Stimulated activated CD8-positive, alpha-beta memory T cell treated with anti-CD3 and anti-CD28 coated beads, Interleukin-4, amount 100 ng/mL, for 4 hours (primary cell): ENCODE measurements around the gene RBM26.

Experiments used
- DNase-seq, 2 donors: peaks; one replicate each; pipeline ENCODE4 v3.0.0-alpha.2; 2020; ENCODE audit warnings: low read depth in 2 of 2, low spot score in 1 of 2

Gene RBM26

GRCh38 chr13:79340490-79340889 lies 65.6 kb downstream of the RBM26 start:
- no peak for DNase-seq

DNA sequence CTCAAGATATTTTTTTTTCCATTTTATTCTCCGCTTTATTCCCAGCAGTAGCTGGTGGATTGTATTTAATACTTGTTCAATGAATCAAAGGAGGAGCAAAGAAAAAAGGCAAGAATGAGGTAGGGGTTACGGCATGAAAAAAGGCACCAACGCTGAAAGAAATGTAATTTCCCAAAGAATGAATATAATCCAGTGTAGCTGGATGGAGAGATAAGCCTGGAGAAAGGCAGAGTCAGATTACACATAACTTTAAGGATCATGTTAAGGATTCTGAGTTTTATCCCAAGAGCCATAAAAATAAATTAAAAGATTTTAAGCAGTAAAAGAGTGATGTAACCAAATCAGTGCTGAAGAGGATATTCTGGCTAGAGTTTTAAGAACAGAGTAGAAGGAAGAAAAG lies 67.7 kb downstream of the RBM26 start:
- no peak for DNase-seq

DNA sequence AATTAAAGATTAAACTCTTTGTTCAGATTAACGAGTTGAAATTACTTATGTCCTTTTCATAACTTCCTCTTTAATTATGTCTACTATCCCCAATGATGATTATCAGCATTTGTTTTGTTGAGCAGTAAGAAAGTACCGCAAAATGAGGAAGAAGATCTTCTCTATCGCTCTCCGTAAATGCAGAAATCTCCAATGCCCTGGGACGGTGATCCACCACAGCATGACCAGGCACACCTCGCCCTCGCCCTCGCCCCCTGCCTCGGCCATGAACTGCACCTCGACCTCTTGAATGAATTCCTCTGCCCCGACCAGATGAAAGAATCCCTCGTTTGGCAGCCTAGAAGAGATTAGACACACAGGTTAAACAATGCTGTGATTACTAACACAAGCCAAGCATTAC lies 69.1 kb downstream of the RBM26 start:
- DNase-seq: no peak

- DNase-seq: no peak
Measured at GRCh38 chr13:79328510-79328909, 77.5 kb downstream of the RBM26 start.

- no peak for DNase-seq
Measured at GRCh38 chr13:79320433-79320832, 85.6 kb downstream of the RBM26 start.

DNA sequence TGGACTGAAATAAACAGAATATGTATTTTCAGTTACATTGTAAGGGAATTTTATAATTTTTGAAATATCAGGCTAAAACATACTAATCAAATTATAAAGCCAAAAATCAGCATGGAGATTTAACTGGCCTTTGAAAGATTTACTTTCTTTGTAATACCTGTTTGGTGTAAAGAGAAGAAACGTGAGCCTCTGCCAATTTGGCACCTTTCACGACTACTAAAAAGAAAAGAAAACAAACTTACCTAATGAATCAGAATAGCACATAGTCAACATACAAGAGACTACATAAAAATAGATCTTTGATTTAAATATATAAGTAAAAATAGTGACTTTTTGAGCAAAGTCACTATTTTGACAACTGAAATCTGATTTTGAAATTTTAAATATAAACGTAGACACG lies 87.4 kb downstream of the RBM26 start:
- DNase-seq: no peak

DNA sequence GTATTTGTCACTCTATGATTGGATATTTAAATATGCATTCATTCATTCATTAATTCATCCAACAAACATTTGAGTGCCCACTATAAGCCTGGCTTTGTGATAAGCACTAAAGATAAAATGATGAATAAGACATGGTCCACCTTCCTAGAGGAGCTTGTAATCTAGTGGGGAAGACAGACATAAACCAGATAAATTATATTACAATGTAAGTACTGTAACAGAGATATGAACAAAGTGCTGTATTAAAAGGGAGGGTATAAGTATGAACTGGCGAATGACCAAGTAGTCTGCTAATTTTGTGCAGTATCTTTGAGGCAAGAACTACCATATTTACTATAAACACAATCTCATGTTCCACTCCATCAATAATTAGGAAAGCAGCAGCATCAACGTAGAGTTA lies 88.2 kb downstream of the RBM26 start:
- no peak for DNase-seq

GRCh38 chr13:79314652-79315051 lies 91.4 kb downstream of the RBM26 start:
- DNase-seq: no peak

DNA sequence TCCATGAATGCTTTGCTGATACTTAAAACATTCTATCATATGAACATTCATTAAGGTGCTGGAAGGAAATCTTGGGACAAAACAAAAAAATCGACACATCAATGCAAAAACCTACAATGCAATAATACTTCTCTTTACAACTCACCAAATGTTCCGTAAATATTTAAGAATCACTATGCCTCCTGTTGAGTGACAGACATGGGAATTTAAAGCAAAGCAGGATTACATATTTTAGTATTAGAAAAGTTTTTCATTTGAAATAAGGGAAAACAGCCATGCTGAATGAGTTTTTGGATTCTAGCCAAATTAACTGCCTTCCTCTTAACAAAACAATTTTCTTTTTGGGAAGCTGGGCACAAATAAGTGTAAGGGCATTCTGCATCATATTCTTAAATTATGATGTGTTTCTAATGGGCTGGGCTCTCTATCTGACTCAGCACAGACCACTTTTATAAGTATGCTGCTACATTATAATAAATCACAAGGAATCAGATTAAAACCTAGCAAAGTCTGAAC lies 93.7 kb downstream of the RBM26 start:
- no peak for DNase-seq

DNA sequence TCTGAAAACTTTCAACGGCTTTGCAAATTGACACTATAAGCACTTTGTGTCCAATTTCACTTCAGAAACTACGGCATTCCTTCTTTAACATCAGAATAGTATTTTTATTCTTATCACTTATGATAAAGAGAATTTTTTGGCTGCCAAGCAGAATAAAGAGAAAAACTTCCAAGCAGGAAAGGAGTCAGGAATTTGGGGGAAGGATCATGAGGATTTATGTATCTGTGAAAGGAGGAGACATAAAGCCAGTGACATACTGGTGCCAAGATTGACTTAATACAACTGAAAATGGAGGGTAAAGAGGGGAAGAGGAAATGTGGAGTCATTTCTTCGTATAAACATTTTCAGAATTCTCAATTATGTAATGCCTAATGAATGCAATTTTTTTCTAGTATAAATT lies 94.7 kb downstream of the RBM26 start:
- DNase-seq: no peak

GRCh38 chr13:79309690-79310089 lies 96.4 kb downstream of the RBM26 start:
- no peak for DNase-seq

GRCh38 chr13:79307866-79308298 lies 98.2 kb downstream of the RBM26 start:
- DNase-seq: no peak

- DNase-seq: no peak
Measured at GRCh38 chr13:79307433-79307861, 98.6 kb downstream of the RBM26 start.

- no peak for DNase-seq
Measured at GRCh38 chr13:79306650-79307049, 99.4 kb downstream of the RBM26 start.

DNA sequence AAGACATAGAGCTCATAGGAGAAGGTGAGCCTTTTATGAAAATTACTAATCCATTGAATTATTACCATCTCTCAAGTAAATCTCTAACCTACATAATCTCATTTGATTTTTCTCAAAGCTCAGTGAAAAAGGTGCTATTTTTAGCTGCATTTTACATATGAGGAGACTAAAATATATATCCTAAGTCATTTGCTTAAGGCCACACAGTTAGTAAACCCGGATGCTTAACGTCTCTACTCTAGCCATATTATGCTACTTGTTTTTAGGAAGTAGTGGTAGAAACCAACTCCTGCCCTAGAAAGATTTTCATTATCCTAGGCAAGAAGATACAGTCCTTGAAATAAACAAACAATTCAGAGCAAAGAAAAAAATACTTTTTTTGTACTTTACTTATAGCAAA lies 108.9 kb downstream of the RBM26 start:
- no peak for DNase-seq

DNA sequence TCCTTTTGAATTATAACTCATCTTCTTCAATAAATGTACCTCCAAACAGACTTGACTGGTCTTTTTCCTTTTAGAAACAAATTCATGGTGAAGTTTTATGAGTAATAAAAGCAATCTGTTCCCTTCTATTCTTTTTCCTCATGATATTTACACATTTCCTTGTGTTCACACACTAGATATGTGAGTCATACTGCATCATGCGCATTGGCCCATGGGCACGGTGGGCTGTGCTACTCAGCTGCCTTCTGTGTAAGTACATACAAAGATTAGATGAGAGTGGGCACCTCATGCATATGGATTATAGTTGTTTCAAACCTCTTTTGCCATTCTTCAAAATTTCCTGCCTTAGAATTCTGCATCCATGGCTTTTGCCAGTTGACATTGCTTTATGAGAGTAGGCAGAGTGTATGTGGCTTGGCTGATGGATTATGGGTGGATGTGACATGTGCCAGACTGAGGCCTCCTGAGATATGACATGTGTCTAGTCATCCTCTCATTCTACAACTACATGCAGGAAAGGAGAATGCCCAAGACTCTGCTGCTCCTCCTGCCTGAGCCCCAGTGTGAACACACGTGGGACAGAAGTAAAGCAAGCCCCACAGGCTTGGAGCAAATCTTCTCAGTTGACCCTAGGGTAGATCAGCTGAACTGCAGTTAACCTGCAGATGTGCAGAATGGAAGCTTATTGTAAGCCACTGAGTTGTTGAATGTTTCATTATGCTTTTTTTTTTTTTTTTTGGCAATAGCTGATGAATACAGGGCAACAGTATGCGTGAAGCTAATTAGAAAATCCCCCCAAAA lies 109.9 kb downstream of the RBM26 start:
- no peak for DNase-seq

DNA sequence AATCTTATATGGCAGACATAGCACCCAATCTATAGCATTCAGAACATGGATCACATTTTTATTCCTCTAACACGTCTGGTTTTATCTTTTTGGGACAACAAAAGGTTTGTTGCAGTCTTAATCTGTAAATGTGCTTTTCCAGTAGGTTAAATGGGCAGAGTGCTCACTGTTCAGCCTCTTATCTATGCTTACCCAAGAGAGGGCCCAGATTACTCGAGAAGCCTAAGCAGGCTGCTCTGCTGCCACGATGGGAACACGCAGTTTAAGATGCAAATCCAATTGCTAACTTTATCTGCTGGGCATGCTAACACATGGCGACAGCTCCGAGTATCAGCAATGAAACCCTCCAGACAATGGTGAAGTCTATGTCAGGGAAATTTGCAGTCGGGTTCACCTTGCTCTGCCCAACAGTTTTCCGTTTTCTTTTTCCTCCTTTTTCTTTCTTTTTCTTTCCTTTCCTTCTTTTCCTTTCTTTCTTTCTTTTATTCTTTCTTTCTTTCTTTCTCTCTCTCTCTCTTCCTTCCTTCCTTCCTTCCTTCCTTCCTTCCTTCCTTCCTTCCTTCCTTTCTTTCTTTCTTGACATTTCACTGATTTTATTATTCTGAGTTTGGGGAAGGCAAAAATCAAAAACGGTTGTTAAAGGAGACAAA lies 115.3 kb downstream of the RBM26 start:
- DNase-seq: no peak

DNA sequence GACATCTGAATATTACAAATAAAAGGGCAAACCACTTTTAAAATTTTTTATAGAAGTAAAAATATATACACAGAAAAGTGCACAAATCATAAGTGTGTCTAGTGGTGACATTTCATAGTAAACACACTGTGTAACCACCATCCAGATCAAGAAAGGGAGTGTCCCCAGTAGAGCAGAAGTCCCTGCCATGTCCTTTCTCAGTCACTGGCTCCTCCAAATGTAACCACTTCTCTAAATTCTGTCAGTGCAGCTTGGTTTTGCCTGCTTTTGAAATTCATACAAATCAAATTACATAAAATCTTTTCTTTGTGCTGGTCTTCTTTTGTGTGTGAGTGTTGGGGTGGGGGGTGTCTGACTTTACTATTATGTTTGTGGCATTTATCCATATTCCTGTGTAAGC lies 116.5 kb downstream of the RBM26 start:
- no peak for DNase-seq

DNA sequence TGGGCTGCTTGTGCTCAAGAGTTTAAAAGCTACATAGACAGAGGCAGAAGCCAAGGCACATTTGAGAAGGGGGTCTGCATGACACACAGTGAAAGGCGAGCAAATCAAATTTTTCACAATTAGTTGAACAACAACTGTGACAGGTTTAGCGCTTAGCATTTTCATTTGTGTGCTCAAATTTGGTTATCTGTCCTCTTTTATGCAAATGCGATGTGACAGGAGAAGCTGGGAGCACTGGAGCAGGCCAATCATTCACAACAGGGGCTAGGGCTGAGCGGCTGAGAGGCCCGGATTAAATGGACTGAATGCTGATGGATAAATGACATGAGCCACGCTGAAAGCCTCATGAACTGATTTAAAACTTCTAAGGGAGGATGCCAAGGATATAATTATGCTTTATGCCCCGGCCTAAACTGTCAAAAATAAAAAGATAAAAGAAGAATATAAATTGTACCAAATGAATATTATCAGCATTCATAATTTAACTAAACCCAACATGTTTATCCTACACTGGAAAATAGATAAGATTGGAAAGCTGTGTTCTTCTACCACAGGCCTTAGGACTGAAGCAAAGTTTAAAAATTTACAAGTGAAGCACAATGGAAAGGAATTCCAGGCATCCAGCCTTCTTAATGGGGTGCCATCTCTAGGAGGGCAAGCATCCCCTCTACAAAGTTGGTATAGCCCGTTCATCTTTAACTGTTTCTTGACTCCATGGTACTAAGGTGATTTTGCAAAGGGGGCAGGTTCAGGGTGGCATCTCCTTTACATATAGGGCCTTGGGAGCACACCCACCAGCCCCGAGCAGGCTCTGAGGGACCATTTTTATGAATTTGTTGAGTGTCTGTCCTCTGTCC lies 117.9 kb downstream of the RBM26 start:
- no peak for DNase-seq

GRCh38 chr13:79285159-79285558 lies 120.9 kb downstream of the RBM26 start:
- DNase-seq: no peak

DNA sequence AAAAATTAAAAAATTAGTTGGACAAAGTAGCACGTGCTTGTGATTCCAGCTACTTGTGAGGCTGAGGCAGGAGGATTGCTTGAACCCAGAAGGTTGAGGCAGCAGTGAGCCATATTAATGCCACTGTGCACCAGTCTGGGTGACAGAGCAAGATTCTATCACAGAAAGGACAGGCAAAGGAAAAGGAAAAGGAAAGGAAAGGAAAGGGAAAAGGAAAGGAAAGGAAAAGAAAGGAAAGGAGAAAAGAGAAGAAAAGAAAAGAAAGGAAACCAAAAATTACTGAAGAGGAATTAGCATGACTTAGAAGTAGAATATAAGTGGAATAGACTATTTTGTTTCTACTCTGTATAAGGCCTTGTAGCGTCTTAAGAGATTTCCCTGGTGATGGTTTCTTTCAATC lies 122.3 kb downstream of the RBM26 start:
- no peak for DNase-seq

DNA sequence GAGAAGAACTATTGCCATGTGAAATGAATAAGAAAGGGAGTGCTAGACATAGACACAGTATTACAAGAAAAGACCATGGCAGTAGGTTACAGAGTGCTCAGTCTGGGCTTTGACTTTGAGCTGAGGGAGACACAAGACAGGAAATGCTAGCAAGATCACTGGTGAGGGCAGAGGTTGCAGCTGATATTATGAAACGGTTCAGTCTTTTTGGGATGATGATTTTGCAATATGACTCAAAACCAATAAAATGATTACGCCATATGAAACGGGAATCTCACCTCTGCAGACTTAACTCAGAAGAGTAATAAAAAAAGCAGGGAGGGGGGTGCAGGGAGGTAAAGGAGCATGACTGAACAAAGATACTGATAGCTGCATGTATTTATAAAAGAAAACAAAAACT lies 123.1 kb downstream of the RBM26 start:
- no peak for DNase-seq
